Esophagus muscularis mucosa (tissue), 4 donors: Measurements from ENCODE around the gene SHLD1.

Experiments used
- EP300 ChIP-seq: sonication (generic); formaldehyde crosslinking; IDR thresholded peaks from one replicate; pipeline ENCODE4 v1.6.1; 2017; ENCODE audit warnings: antibody characterized with exemption
- POLR2A ChIP-seq: fragments of 450-650 bp; IDR thresholded peaks from one replicate; pipeline ENCODE4 v1.6.1; 2017; ENCODE audit warnings: antibody characterized with exemption, moderate library complexity, mild to moderate bottlenecking, low read depth
- POLR2AphosphoS5 ChIP-seq, 2 donors: sonication (generic); formaldehyde crosslinking; IDR thresholded peaks; one replicate each; pipeline ENCODE4 v1.6.1; 2017; ENCODE audit warnings: antibody characterized with exemption in 2 of 2
- TF ChIP-seq, protein P1 (sequence below), 3 experiments: fragments of 200-600 bp in 2 of 3; fragments of 450-650 bp in 1 of 3; sonication (generic) in 2 of 3; IDR thresholded peaks; one replicate each; pipeline ENCODE4 v1.5.1; 2017 to 2019; ENCODE audit warnings: antibody characterized with exemption in 3 of 3, mild to moderate bottlenecking in 2 of 3, moderate library complexity in 1 of 3

GRCh38 chr20:5809495-5809894 lies 59.3 kb downstream of the SHLD1 start:
- TF ChIP-seq, protein P1, sequence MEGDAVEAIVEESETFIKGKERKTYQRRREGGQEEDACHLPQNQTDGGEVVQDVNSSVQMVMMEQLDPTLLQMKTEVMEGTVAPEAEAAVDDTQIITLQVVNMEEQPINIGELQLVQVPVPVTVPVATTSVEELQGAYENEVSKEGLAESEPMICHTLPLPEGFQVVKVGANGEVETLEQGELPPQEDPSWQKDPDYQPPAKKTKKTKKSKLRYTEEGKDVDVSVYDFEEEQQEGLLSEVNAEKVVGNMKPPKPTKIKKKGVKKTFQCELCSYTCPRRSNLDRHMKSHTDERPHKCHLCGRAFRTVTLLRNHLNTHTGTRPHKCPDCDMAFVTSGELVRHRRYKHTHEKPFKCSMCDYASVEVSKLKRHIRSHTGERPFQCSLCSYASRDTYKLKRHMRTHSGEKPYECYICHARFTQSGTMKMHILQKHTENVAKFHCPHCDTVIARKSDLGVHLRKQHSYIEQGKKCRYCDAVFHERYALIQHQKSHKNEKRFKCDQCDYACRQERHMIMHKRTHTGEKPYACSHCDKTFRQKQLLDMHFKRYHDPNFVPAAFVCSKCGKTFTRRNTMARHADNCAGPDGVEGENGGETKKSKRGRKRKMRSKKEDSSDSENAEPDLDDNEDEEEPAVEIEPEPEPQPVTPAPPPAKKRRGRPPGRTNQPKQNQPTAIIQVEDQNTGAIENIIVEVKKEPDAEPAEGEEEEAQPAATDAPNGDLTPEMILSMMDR (IDR thresholded peaks at IDR 0.05): no peak
- no peak for TF ChIP-seq POLR2A
- no peak for TF ChIP-seq POLR2AphosphoS5 (IDR thresholded peaks at IDR 0.05)
- no peak for TF ChIP-seq EP300
